ENCODE data around the gene AHNAK.
A peak's percentile ranks its signal among the peaks of the same experiment; 100 is the strongest.
"Not testable (repeated sequence)": the region's sequence is repeated elsewhere in the genome, so short reads cannot be mapped to it uniquely, and the experiment has no call there.

AHNAK gene

DNA sequence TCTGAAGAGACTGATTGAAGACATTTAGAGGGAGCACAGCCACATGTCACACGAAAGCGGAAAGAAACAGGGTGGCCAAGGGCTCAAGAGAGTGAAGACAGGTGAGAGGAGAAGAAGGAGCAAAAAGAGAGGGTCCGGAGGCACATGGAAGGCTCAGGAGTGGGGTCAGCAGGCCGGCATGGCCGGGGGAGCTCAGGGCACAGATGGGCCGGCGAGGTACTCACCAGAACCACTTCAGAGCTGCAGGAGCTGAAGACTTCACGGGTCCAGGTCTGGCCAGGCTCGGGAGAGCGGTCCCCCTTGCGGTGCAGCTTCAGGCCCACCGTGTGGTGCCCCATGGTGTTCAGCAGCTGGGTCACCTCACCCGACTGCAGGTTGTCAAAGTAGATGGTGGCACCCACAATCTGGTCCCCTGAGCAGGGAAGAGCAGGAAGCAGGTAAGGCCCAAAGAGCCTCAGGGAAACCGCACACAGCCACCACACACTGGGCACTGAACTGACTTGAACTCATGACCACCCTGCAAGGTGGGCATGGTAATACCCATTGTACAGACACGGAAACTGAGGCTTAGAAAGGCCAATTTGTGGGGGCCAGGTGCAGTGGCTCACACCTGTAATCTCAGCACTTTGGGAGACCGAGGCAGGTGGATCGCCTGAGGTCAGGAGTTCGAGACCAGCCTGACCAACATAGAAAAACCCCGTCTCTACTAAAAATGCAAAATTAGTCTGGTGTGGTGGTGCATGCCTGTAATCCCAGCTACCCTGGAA is 11.6 kb downstream of the AHNAK start:
- no peak for DNase-seq (ENCODE audit: low spot score)

DNA sequence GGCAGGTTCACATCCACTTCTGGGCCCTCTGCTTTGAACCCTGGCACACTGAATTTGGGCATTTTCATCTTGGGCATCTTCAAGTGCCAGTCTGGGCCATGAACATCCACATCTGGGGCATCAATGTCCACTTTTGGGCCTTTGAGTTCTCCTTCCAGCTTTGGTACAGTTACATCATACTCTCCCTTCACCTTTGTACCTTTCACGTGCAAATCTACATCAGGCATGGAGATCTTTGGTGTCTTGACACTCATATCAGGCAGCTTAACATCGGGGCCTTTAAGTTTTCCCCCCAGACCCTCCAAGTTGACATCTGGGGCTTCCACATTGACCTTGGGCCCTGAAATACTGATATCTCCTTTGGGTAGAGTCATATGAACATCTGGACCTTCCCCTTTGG is 14.5 kb downstream of the AHNAK start:
- DNase-seq (ENCODE audit: low spot score): no peak

DNA sequence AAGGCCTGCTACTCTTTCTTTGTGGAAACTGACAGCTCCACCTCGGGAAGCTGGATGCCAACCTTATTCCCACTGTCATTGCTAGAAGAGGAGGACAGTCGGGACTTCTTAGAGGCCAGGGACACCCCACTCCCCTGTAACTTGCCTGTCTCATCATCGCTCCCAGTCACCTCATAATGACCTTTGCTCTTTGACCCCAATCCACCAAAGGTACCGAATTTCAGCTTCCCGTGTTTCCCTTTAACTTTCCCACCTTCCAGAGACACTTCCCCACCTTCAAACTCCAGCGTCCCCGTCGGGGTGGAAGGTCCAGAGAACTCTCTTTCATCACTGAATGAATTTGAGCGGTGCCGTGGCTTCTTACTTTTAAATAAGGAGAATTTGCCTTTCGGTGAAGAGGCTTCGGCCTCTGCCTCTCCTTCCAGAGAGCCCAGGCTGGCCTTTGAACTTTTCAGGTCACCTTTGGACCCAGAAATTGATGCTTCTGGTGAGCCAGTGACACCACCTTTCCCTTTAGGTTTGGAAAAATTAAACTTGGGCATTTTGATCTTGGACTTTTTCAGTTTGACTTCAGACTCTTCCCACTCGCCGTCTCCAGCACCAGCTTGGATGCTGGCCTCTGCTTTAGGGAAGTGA is 29.8 kb downstream of the AHNAK start:
- no peak for DNase-seq (ENCODE audit: low spot score)

DNA sequence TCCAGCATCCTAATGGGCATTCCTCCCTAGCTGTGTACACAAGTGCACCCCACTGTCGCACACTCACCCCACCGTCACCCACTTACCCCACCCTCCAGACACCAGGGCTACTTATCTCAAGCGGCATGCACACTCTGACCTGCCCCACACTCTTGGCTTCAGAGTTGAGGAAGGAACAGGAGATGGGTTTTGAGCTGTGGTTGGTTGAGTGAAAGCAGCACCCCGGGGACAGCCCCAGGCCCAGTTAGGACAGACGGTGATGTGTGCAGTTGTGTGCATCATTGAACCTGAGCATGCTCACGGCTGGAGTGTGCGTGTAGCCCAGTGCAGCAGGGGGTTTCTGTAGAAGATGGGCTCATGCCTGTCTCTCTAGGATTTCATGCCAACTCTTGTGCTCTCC is 32.5 kb downstream of the AHNAK start:
- DNase-seq (ENCODE audit: low spot score): no peak

DNA sequence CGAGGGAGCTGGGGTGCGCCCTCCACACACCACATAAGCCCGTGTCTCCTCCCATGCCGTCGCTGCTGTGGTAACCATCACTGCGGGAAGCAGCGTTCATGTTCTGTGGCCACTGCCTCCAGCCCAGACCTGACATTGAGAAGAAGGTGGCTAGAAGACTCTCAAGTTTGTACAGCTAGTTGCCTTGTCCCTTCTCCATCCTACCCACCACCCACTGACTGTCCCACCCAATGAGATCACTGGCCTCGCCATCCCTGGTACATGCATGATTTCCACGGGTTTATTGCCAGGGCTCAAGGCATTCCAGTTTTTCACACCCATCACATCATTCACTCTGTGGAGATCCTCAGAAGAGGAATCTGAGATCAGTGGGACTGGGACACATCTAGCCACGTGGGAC is 33.0 kb downstream of the AHNAK start:
- no peak for DNase-seq (ENCODE audit: low spot score)

DNA sequence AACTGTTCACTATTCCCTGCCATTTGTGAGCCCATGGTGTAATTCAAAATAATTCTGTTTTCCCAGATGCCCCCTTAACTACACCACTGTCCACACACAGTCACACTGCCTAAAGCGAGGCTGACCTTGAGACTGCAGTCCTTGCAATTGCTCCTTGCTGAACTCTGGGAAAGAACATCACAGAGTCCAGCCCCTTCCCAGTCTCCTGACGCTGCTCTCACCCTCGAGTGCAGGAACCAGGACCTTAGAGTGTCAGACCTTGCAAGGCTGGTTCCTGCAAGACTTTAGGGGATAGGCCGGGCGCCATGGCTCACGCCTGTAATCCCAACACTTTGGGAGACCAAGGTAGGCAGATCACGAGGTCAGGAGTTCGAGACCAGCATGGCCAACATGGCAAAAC is 33.6 kb downstream of the AHNAK start:
- DNase-seq (ENCODE audit: low spot score): no peak

DNA sequence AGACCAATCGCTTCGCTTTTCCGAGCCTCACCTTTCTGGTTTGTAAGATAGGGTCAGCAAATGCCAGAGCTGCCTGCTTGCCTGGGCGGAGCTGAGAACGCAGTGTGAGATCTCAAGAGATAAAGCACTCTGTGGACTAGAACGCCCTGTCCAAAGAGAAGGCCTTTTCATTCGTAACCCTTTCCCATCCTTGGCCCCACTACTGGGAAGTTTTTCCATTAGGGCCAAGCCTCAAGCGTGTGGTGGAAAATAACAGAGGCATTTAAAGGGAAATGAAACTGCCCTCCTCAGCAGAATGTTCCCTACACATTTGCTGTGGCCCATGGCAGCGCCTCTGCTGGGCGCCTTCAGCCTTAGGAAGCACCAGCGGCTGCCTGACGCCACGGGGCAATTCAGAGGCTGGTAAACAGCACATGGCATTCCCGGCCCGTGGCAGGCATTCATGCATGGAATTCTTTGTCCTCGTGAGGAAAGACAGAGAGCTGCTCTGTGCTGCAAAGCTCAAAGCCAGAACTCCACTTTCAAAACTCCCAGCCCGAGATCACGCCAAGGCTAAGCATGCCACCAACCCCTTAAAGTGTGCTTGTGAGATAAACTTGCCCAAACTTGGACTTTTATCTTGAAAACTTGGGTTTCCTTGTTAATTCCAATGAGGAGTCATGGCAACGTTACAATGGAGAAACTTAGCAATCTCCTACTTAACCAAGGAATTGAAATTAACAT is 38.1 kb downstream of the AHNAK start:
- DNase-seq (ENCODE audit: low spot score): peak; percentile 52

DNA sequence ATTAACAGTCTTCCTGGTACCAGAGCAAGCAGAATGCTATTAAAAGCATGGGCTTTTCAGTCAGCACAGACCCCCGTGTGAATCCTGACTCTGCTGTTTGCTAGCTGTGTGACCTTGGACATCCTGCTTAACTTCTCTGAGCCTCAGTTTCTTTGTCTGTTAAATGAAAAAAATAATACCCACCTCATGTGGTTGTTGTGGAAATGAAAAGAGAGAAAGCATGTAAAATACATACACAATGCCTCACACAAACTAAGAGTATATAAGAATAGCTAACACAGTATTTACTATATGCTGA is 39.5 kb downstream of the AHNAK start:
- DNase-seq (ENCODE audit: low spot score): no peak

DNA sequence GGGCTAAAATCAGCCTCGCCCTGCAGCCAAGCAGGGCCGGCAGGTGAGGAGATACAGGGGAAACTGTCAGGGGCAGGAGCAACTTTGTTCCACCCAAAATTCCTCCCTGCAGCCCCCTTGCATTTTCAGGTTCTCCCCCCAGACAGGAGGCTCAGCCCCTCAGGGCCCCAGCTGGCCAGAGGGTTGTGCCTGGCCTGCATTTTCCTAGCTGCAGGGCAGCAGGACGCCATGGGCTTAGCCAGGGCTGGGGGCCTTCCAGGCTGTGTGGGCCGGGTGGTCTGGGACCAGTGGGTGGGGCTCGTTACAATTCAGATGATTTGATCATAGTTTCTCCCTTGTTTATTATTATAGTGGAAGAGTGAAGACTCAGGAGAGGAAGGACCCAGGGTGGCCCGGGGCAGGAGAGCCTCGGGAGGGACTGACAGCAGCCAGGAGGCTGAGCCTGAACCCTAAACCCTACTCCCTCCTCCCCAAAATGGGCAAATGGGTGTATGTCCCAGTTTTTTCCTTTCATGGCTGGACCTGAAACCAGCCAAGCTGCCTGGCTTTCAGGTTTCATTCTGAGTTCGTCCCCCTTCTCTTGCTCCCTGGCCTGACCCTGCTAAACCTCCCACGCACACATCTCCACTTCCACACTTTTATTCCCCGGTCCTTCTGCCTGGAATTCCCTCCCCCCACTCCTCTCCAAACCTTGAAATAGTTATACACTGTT is 40.0 kb downstream of the AHNAK start:
- no peak for DNase-seq (ENCODE audit: low spot score)

DNA sequence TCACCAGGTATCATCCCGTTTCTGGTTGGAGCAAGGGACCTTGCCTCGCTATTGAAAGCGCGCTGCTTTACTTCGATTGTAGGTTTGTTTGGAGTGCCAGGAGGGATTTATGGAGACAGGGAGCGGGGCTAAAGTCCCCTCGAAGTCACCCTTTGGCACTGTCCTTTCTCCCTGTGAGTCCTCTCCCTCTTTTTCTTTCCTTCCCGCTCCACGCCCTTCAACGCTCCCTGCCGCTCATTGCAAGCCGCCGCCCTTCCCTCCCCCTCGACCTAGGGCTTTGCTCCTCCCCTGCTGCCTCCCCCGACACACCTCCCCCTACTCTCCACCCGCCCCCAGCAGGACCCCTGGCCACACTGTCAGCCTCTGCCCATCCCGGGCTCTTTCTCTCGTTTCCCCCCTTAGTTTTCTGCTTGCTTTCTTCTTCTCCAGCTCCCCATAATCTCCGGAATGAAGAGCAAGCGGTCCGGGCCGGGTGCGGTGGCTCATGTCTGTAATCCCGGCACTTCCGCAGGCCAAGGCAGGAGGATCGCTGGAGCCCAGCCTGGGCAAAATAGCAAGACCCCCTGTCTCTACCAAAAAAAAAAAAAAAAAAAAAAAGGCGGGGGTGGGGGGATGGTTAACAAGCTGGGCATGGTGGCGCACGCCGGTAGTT is 41.0 kb downstream of the AHNAK start:
- DNase-seq (ENCODE audit: low spot score): no peak

DNA sequence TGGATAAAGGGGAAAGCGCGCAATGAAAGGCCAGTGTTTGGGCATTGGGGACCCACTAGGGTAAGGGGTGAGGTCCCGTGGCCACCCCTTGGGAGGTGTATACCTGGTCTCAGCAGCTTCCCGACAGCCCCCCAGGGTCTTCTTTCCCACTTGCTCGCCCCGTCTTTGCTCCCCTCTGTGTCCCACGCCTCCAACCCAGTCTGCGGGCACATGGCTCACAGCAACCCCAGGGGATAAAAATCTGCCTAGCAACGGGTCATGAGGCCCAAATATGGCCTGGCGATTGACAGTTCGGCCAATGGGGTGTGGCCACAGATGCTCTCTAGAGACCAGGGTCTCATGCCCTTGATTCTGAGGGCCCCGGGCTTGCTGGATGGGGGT is 41.6 kb downstream of the AHNAK start:
- no peak for DNase-seq (ENCODE audit: low spot score)

DNA sequence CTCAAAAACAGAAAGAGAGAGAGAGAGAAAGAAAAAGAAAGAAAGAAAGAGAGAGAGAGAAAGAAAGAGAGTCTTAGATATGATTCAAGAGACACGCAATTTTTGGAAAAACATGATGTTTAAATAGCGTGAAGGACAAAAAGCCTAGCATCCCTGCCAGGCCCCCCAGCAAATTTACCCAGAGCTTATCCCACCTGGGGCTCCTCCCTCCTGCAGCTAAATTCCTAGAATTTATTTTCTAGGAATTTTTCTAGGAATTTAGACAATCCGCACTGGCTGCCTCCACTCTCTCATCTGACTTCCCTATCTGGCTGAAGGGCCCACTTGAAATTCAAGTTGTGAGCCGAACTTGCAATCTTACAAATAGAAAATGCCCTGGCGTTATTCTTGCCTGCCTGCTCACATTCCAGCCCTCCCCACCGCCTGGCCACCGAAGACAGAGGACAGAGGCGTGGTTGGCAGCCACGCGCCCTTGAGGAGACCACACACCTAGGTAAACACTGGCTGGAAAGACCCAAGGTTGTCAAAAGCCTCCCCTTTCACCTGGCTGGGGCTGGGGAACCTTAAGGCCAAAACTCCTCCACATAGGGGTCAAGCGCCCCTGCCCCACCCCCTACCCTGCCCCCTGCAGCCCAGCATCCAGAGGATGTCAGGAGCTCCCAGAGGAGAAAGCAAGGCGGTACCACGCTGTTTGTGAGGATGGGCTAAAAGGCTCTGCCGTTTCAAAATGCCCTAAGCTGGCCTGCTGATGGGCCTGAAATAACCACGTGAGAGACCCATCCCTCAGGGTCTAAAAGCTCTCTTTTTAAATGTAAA is 42.2 kb downstream of the AHNAK start:
- DNase-seq (ENCODE audit: low spot score): no peak

DNA sequence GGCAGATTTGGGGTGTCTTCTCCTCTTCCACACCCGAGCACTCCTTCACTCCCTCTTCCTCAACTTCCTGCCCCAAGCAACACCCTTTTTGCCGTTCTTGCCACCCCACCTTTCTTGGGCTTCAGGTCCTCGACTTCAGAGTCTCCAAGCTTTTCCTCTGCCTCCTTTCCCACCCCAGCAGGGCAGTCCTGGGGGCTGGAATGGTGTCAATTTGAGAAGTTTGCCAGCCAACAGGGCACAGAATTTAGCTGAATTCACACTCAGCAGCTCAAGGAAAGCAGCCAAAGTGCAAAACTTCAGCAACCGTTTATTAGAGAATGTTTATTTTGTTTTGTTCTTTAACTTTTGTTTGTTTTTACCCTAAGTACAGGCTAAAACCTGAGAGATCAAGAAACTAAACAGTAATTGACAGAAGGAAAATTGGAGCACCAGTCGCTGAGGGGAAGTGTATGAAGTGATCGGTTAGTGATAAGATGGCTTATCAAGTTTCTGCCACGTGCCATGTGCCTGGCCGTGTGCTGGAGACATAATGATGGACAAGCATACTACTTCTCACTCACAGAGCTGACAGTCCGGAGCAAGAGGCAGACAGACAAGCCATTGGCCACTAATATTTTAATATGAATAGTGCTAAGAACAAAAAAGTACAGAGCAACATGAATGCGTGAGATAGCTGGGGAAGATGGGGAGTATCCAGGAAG is 44.4 kb downstream of the AHNAK start:
- DNase-seq (ENCODE audit: low spot score): no peak

DNA sequence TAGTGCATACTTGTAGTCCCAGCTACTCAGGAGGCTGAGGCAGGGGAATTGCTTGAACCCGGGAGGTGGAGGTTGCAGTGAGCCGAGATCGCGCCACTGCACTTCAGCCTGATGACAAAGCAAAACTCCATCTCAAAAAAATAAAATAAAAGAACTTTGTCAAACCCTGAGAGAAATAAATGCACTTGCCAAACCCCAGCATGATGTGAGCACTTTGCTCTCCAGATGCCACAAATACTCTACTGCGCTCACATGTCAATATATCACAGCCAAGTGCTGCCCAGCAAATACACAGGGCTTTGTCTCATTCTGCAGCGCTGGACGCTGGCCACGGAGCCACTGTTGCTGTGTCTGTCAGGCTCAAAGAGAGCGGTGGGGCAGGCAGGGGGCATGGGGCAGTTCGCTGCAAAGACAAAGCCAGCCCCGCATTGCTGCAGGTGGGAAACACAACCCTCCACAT is 45.1 kb downstream of the AHNAK start:
- no peak for DNase-seq (ENCODE audit: low spot score)

DNA sequence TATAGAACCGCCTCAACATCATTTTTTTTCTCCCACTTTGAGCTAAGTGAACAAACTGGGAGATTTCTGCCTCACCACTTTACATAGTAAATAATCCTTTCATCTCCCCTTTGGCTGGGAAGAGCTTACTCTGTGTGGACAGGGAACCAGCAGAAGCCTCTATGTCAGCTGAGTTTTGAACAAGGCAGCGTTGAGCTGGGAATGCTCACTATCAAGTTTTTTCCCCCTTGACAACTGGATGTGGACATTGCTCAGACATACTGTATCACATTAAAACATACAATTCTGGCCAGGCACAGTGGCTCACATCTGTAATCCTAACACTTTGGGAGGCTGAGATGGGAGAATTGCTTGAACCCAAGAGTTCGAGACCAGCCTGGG is 46.0 kb downstream of the AHNAK start:
- DNase-seq (ENCODE audit: low spot score): no peak

DNA sequence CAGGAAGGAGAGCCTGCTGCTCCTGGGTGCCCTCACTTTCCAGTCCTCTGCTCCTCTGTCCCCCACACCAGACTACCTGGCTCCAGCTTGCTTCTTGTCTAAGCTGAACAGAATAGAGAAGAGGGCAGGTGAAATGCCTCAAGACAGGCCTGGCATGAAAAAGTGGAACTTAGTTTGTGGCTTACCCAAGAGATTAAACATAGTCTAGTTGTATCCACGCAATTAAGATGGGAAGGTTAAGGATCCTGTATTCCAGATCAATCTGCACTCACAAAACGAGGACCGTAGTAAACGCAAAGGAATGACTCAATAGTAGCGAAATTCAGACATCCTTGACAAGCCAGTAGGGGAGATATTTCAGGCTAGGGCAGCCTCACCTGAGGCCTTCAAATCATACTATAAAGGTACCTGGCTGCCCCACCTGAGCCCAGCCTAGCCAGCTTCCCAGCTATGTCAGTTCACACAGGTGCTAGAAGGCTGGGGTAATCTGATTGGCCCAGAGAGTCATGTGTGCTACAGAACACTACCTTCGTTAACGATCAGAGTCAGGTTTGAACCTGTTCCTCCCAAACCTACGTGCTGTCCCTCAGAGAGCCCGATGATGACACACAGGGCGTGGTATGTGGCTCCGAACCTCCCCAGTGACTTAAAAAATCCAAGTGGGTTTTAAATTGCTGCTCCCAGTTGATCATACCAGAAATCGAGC is 46.5 kb downstream of the AHNAK start:
- no peak for DNase-seq (ENCODE audit: low spot score)

DNA sequence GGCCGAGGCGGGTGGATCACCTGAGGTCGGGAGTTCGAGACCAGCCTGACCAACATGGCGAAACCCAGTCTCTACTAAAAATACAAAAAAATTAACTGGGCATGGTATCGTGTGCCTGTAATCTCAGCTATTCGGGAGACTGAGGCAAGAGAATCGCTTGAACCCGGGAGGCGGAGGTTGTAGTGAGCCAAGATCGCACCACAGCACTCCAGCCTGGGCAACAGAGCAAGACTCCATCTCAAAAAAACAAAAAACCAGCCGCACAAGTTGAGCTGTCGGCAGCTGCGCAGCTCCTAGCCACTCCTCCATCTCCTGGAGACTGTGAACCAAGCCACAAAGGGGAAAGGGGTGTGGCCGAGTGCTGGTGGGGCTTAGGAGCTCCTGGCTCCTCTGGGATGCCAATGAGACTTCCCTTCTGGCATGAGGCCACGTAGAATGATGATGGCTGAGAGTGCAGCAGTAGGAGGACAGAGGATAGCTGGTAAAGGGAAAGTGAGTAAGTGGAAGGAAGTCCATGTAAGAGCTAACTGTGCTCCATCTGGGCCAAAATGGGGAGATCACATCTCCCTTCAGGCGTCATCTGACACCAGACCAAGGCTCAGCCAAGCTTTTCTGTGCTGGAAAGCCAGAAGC is 47.2 kb downstream of the AHNAK start:
- DNase-seq (ENCODE audit: low spot score): not testable (repeated sequence)

DNA sequence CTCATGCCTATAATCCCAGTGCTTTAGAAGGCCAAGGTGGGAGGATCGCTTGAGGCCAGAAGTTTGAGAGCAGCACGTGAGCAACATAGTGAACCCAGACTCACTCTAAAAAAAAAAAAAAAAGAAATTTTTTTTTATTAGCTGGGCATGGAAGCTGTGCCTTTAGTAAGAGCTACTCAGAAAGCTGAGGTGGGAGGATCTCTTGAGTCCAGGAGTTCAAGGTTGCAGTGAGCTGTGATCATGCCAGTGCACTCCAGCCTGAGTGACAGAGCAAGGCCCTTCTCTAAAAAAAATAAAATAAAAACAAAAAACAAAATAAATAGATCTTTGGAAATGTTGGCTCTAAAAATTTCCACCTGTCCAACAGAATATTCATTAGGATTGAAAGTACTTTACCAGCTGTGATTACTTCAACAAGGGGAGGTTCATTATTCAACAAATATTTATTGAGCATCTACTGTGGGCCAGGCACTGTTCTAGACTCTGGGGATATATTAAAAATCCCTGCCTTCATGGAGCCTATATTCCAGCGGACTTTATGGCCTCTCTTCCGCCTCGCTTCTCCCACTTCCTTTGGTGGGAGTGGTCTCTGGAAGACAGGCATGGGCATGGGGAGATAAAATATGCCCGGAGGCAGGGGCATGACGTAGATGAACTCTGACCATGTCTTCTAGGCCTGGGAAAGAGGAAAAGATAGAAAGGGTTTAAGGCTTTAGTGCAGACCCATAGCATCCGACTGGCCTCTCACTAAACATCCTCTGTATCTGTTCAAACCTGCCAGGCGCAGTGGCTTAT is 47.9 kb downstream of the AHNAK start:
- DNase-seq (ENCODE audit: low spot score): no peak

DNA sequence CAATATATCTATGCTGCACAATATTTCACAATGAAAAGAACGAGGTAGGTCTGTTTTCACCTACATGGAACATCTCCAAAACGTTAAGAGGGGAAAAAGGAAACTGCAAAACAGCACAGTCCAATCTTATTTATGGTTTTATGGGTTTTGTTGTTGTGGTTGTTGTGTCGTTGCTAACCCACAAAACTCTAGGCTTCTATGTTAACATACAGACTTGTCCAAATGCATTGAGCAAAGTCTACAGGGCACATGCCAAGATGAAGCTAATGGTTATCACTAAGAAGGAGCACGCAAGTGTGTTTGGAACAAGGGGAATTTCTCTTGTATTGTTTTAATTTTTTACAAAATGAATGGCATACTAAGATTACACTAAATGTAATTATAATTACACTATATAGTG is 48.6 kb downstream of the AHNAK start:
- no peak for DNase-seq (ENCODE audit: low spot score)
